NCI-H2029 (cell line): Measurements from ENCODE around the gene HOXB5.

Experiments
- DNase-seq: peaks from one replicate; lab custom pipeline; 2025; lab: John Stamatoyannopoulos, UW

The HOXB5 gene

DNA sequence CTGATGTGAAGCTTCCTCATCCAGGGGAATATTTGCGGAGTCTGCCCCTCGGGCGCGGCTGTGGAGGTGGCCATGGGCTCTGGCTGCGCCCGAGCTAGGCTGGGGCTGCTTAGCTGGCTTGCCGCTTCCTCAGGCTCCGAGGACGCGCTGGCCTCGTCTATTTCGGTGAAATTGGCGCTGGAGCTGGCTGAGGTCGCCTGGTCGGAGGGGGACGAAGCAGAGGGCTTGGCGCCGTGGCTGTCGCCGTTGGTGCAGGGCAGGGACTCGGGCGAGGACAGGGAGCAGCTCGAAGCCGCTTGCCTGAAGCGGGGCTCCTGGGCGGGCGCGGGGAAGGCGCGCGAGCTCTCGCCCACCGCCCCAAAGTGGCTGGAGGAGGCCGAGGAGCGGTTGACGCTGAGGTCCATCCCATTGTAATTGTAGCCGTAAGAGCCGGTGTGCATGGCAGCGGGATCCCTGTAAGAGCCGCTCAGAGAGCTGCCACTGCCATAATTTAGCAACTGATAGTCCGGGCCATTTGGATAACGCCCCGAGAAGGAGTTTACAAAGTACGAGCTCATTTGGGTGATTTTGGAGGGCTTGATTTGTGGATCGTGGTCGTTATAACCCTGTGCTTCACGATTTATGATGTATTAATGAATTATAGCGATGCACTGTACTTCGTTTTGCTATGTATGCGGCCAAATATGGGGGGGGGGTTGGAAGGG lies at the start of gene HOXB5:
Gene HOXB5, minus strand, starts transcription at position 654 of the 704 bp plus-strand sequence. Its CDS starts 97 bp downstream, at position 557.
- DNase-seq, result no peak

DNA sequence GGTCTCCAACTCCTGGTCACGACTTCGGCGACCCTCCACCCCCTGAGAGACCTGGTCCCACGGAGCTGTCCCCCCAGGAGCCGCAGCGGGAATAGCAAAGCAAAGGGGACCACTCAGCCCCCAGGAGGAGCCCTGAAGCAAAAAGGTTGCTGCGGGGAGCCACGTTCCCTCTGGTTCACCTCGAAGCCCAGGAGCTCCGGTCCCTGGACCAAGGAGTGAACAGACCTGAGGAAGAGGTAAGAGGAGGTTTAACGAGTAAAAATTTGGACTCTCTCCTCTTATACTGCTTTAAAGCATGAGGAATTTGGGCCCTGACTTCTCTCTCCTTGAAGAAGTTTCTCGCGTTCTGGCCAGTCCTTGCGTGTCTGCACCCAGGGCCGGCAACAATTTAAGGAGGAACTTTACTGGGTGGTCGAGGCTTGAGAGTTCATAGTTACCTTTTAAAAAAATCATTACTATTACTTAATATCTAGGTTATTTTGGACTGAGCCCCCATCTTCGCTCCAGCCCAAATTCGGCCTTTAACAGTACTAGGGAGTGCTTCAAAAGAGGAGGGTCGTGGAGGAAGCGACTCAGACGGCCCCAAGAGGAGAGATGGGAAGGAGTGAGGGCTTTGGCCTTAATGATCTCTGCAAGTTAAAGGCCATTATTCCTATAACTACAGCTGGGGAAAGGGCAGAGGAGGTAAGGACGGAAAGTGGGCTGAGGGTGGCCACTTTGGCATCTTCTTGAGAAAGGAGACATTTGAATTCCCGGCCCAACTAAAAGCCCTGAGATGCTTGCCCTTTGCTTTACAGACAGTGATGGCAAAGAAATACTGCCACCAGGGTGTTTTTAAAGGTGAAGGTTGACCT lies 49.5 kb upstream of the HOXB5 start:
- no peak for DNase-seq

DNA sequence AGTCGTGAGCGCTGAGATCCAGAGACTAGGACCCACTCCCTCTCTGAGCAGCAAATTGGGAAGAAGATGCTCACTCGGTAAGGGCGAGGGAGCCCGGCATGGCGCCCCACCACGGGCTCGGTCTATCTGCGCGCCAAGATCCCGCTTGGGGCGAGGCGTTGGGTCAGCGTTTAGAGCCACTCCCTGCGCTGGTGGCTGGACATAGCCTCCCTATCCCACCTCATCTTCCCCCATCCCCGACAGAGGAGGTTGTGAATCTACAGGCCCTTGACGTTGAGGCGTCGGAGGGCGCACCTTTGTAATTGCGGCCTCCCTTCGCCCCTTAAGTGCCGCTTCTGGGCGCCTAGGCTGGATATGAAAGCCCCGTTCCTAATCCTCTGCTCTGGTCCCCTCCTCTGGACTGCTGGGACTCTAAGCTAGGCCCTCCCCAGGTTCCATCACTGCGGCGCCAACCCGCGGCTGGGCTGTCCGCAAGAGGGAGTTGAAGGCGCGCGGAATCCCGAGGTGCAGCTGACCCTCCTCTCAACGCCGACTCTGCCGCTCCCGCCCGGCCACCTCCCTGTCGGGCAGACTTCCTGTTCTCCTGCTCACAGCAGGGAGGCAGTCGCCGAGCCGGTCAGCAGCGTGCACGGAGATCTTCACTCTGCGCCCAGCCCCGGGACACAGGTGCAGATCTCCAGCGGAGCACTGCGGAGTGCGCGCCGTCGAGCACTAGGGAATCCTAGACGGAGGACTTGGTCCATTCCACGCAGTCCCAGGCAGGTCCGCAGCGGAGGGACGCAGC lies 48.7 kb upstream of the HOXB5 start:
- peak; percentile 23 for DNase-seq

DNA sequence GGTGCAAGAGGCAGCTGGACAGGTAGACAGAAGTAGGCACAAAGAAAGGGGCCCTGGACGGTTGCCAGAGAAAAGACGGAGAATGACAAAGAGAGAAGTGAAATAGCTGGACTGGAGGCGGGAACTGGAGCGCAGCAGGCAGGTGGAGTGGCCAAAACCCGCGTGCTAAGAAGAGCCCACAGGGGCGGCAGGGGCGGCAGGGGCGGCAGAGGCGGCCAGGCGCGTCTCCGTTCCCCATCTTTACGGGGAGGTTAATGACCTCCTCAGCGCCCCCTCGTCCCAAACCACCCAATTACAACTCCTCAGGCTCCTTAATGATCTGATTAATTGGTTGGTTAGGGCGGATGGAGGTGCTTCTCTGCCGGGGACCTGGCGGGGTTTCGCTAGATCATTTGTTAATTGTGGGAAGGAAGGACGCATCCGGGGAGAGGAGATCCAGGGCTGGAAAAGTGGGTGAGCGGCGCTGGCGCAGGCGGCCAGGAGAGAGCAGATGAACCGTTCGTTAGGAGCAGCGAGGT lies 48.0 kb upstream of the HOXB5 start:
- no peak for DNase-seq

DNA sequence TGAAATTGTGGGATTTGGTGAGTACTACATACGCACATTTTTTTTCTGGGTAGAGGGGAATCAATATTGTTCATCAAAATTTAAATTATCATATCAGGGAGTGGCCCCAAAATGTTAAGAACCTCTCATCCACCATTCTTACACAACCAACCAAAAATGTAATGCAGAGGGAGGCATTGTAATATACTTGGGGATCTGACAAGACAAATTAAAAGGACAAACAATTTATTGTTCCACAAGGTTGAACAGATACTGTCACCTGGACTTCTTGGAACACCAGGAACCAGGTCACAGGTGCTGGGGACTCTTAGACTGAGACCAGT lies 47.2 kb upstream of the HOXB5 start:
- DNase-seq, result no peak

DNA sequence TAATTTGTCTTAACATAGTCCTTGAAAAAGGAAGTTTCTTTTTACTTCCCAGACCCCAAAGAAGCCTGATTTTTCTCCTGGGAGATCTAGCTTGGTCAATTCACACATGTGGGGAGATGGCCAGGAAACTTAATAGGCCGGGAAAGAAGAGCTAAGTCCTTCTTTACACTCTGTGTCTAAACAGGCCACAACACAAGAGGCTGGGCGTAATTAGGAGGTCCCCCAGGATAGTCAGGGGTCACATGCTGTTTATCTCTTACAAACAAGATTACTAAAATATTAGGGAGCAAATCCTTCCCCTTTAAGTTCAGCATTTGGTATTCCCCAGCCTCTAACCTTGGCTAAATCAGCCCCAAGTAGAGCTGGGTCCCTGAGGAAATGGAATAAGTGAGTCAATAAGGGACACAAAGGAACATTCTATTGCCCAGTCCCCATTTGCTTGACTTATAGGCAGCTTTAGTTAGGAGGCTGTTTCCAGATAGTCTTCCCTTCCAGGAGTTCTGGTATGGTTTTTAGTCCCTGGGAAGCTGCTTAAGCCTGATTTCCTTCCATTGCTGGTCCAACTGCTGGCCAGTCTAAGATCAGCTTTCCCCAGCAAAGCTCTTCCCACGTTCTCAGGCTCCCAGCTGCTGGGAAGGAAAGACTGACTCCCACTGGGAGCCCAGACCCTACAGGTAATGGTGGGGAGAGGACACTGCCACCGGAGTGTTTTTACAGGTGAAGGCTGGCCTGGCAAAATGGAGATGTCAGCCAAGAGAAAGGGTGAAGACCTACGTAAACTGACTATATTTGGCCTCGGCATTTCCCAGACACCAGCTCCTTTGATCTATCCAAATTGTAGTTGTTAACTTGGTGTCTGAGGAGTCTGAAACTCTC lies 46.6 kb upstream of the HOXB5 start:
- no peak for DNase-seq

DNA sequence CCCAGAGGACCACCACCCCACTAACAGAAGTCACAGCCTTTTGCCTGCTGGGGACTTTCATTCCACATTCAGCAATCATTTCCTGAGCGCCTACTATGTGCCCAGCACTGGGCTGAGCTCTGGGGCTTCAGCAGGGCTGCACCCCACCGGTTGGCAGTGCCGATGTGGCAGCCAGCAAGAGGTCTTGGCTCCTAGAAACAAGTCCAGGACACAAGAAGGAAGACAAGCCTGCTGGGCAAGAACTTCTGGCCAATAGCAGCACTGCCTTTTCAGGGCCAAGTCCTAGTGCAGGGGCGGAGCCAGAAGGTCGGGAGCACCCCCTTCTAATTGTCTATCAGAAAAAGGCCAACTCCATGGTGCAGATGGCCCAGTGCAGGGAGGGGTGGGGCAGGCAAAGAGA lies 45.6 kb upstream of the HOXB5 start:
- DNase-seq, result no peak

DNA sequence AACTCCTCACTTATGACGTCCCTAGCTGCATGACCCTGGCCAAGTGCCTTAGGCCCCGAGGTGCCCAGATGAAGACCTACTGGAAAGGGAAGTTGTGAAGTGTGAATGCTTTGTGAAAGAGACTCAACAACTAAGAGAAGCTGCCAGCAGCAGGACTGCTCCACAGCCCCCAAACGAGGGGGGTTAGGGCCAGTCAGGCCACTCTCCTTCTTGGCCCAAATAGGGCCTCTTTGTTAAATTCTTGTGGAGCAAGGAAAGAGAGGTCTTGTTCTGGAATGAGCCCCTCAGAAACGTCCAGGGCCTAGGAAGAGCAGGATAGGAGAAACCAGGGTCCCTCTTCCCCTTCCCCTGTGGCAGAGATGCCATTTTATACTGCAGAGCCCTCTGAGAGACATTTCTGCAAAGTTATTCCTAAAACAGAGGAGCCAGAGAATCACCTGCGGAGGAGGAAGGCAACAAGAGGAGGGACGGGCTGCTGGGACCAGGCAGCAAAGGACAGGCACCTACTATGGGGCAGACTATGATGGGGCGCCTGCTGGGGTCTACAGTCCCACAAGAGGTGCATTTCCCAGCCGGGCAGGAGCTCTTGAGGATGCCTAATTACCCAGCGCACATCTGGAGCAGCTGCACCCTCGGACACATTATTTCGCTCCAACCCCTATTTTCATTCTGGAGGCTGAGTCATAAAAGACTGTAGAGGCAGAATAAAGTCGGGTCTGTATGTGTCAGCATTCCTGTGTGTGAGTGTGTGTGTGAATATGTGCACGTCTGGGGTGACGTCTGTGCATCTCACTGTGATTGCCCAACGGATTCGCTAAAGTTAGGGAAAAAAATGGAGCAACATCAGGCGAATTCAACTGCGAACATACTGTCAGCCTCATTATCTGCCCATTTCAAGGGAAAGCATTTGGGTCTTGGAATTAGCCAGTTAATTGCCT lies 44.0 kb upstream of the HOXB5 start:
- no peak for DNase-seq

DNA sequence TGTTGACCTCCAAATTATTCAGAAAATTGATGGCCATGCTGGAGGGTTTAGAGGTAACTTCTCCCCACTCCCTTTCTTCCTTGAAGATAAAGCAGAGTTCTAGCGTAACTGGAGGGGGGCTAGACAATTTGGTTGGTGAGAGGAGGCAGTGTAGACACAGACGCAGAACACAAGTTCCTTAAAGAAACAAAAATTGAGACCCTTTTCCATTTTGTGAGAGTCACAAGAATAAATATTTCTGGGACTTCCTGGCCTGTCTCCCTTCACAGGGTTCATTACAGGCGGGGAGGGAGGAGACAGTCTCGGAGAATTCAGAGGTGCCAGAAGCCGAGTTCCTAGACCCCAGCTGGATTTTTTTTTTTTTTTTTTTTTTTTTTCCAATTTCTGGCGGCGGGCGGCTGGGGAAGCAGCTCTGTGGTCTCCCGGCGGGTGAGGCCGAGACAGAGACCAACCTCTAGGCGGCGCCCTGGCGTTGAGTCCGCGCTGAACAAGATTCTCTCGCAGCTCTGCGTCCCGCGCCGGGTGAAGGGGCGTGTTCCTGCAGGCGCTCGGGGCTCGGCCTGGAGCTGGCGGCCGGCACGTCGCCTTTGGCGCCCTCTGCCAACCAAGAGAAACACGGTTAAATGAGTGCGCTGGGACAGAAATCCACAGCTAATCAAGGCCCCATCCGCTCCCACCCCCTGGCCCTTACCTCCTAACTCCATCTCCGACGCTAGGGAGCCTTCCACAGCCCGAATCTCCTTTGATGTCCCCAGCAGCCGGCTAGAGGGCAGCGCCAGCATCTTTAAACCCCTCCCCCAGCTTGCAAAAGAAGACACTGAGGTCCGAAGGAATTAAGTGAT lies 42.8 kb upstream of the HOXB5 start:
- DNase-seq, result peak; percentile 64

DNA sequence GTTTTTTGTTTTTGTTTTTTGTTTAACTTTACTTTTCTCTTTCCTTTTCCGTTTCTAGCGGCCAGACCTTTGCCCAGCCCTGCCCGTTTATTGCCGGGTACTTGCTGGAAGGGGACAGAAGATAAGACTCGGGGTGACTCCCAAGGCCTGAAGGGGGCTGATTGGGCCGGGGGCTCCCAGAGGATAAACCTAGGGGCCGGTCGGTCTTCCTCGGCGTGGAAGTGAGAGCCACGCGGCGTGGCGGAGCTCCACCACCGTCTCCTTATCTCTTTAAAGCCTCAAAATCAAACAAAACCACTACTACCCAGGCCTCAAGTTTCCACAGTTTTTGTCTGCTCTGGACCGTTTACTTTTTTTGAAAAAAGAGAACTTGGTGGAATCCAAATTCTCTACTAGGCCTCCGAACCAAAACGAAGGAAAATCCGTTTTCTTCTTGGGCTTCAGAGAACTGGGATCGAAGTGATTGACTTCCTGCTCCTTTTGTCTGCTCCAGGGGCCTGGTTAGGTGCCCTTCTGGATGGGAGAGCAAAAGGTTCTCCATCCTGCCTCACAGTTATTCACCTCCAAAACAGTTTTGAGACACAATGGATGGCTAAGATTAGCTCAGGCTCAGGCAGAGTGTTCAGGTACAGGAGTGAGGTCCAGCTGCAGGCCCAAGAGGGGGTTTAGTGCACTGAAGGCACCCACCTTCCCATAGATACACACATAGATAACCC lies 41.1 kb upstream of the HOXB5 start:
- no peak for DNase-seq

DNA sequence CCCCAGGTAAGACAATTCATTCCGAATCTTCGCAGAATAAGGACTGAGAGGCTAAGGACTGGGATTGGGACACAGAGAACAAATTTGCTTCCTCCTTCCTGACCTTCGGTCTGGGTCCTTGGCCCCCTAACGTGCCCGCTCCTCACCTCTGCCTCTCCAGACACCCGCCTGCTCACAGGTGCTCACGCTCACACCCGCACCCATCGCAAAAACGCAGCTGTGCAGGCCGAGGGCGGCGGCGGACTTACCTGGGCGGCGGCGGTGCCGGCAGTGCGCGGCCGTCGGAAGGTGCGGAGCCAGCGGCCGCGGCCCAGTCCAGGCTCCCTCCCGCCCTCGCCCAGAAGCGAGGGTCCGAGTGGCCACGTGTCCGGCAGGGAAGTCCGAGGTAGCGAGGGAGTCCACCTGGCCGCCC lies 39.7 kb upstream of the HOXB5 start:
- DNase-seq, result no peak

DNA sequence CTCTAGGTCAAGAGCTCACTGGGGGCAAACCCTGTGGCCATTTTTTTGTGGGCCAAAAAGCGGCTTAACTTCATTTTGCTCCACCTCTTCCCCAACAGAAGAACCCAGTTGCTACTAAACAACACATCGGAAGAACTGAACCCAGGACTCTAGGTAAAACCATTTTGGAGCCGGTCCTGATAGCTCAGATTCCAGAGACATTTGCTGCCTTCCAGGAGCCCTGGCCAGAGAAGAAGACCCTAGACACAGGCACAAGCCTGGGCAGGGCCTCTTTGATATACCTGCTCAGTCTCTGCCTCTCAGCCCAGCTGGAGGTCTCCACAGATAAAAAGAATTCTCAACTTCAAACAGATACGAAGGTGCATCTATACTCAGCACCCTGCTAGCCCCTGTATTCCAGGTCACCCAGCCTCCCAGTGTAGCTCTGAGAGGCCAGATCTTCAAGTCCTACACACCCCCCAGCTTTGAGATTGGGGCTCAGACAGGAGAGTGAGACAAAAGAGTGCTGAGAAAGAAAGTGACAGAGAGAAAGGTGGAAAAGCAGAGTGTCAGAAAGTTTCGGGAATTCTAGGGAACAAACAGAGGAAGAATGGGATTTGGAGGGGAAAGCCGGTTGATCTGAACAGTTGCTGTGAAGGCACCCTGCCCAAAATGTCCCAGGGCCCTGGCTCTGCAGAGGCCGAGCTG lies 39.1 kb upstream of the HOXB5 start:
- DNase-seq, result no peak

DNA sequence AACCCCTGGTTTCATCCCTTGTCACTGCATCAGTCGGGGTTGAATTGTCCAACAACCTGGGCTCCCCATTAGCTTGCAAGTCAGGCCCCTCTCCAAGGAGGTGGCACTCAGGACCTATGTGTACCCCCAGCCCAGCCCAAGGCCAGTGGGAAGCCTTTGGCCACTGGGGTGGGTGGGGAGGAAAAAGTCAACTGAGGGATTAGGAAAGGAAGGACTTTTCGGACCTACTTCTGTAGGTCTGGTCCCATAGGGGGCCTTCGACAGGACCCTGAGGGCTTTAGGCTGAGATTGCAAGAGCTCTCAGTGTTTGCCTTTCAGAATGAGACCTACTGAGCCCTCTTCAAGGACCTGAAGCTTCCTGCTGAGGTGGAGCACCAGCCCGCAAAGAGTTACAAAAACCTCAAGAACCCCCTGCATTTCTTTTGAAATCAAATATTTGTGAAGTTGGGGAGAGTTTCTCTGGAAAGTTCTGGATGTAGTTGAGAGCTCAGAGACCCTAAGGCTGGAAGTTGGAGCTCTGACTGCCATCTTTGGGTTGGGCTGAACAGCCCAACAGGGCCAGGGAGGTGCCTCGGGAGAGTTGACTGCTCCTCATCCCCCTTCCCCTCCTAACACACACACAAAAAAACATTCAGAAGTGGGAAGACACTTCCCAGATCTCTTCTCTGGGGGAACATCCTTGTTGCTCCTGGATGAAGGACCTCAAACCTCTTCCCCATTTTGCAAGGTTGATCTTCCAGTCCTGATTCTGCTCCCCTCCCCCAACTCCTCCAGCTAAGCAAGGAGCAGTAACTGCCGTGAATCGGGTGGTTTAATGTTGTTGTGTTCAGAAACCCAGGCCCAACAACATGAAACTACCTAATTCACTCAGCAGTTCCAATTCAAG lies 38.4 kb upstream of the HOXB5 start:
- DNase-seq, result no peak

DNA sequence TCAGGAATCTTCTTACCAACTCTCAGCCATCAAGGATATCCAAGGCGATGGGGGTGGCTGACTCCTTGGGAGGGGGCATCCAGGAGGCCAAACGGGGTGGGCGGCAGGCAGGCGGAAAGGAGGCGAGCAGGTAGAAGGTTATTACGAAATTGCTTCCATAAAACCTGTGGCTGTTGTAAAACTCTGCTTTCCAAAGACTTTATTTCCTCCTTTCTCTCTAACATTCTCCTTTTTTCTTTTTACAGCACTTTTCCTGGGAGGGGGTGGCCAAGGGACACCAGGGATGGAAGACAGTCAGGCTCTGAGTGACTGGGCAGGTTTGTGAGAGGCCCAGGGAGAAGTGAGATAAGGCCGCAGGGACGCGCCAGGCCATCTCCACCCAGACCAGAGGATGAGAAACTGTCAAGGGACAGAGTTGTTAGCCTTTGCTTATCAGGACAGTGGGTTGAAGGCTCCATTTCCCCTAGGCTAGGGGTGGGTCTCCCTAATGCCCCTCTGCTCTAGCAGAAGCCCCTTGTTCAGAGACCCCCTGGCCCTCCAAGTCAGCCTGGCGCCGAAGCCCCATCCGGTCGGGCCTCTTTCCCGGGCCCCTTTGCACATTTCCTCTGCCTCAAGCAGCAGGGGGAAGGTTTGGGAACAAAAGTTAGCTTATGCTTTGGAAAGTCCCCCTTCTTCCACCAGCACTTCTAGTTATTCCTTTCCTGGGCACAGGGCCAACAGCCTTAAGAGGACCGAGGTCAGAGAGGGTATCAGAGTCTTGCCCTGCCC lies 37.5 kb upstream of the HOXB5 start:
- DNase-seq, result no peak

DNA sequence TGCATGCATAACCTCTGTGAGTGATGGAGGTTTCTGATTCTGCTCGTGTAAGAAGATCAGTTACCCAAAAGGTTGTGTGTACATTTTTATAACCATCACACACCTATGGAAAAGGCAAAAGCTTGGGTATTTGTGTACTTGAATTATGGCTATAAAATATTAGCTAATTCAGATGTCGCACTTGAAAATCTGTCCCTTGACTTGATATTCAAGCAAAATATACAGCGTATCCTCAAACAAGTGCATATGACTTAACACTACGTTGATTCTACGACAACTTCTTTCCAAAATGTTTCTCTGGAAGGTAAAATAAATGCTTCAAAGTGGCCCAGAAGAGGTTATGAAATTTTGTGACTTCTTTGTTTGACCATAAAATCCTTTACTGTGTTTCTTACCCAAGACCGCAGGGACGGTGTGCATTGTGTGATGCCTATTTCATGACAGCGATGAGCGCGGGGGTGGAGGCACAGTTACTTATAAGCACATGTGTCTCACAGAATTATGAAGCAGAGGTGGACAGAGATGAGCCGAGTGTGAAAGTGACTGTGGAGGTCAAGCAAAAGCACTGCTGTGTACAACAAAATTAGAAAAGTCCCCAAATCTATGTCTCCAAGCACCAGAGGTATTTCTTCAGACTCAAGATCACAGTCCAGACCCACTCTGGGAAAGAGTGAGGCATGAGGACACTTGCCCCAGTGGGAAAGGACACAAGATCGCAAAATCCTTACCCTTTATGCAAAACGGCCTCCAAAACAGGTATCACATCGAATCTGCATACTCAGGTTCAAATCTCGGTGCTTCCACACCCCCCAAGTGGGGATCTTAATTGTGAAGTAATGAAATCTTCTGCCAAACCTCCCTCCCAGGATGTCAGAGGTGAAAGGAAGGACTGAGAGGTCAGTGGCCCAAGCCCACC lies 36.7 kb upstream of the HOXB5 start:
- DNase-seq, result no peak
